ENCODE data around the gene CCDC88C. TPM values are rescaled to one million over a fixed set of nuclear protein-coding genes. Genes with fewer than 3 reads are reported as not detected.

CCDC88C gene
- total RNA-seq, 1 experiment from 2014 or later = 19.7 TPM

GRCh38 chr14:91323031-91323430, 94.6 kb downstream of the CCDC88C start:
- peaks cover 5% of the 10 kb centered on the region; the same call in 1 of the 2 replicates for H3K36me3 ChIP-seq (ENCODE audit: low read depth, low read length)
- intact Hi-C loops (cut with micrococcal nuclease) = loop anchor here (1.0 kb wide), 1 partner anchor 95 kb away; no protein-coding TSS in a partner anchor
- H3K9ac ChIP-seq (ENCODE audit: low read length) = no peak overlapping the region
- CTCF ChIA-PET = interaction anchor here (0.6 kb wide), 1 partner anchor 149 kb away, joined by 3 read pairs; no protein-coding TSS in a partner anchor
- TF ChIP-seq EZH2phosphoT487 (IDR thresholded peaks at IDR 0.05; ENCODE audit: borderline replicate concordance, low read length) (no peak), EZH2 (IDR thresholded peaks at IDR 0.05; ENCODE audit: low read length, unreplicated experiment) (no peak), CTCF (conservative IDR thresholded peaks at IDR 0.05; ENCODE audit: low read depth, low read length) (no peak)
- POLR2A ChIA-PET (ENCODE audit: unreplicated experiment) = no interaction called here
- H3K9me3 ChIP-seq (ENCODE audit: low read length) = no peaks in the 10 kb centered on the region
- no peaks in the 10 kb centered on the region for H3K4me1 ChIP-seq (ENCODE audit: insufficient read depth, low read length)
- DNase-seq (no peak), ATAC-seq (no peak)
- no peak overlapping the region for H2AFZ ChIP-seq (ENCODE audit: low read length)
- no peaks in the 10 kb centered on the region for H3K9me2 ChIP-seq (replicated peaks; ENCODE audit: low read length)
- no peak overlapping the region for H3K4me2 ChIP-seq (ENCODE audit: low read length)
- no peaks in the 10 kb centered on the region for H4K20me1 ChIP-seq (ENCODE audit: low read length)
- H3K27me3 ChIP-seq (ENCODE audit: low read length) = no peaks in the 10 kb centered on the region
- H3F3A ChIP-seq (ENCODE audit: low read length, unreplicated experiment) = no peaks in the 10 kb centered on the region
- no TSS peak for BruUV-seq (replicated peaks)
- H3K27ac ChIP-seq (ENCODE audit: low read length) = no peak overlapping the region
- H3K4me3 ChIP-seq (ENCODE audit: low read length) = no peak overlapping the region
- H3K79me2 ChIP-seq (ENCODE audit: low read length) = no peaks in the 10 kb centered on the region

GRCh38 chr14:91322623-91323022, 95.0 kb downstream of the CCDC88C start:
- no peak for TF ChIP-seq EZH2 (IDR thresholded peaks at IDR 0.05; ENCODE audit: low read length, unreplicated experiment)
- no peak for TF ChIP-seq CTCF (conservative IDR thresholded peaks at IDR 0.05; ENCODE audit: low read depth, low read length)
- no peak for TF ChIP-seq EZH2phosphoT487 (IDR thresholded peaks at IDR 0.05; ENCODE audit: borderline replicate concordance, low read length)
- CTCF ChIA-PET = no interaction called here
- no peaks in the 10 kb centered on the region for H3K9me3 ChIP-seq (ENCODE audit: low read length)
- H3K4me1 ChIP-seq (ENCODE audit: insufficient read depth, low read length) = no peaks in the 10 kb centered on the region; the same call in 1 of the 2 replicates
- no peak for DNase-seq
- H2AFZ ChIP-seq (ENCODE audit: low read length) = no peak overlapping the region
- BruUV-seq (replicated peaks) = no TSS peak
- POLR2A ChIA-PET (ENCODE audit: unreplicated experiment) = no interaction called here
- ATAC-seq = no peak
- H3K4me3 ChIP-seq (ENCODE audit: low read length) = no peak overlapping the region
- no peaks in the 10 kb centered on the region for H4K20me1 ChIP-seq (ENCODE audit: low read length)
- H3K9ac ChIP-seq (ENCODE audit: low read length) = no peak overlapping the region
- no peaks in the 10 kb centered on the region for H3K79me2 ChIP-seq (ENCODE audit: low read length)
- H3K36me3 ChIP-seq (ENCODE audit: low read depth, low read length) = peaks cover 5% of the 10 kb centered on the region; the same call in 1 of the 2 replicates
- H3K4me2 ChIP-seq (ENCODE audit: low read length) = no peak overlapping the region
- intact Hi-C loops (cut with micrococcal nuclease) = loop anchor here (1.0 kb wide), 1 partner anchor 96 kb away; no protein-coding TSS in a partner anchor
- H3K9me2 ChIP-seq (replicated peaks; ENCODE audit: low read length) = no peaks in the 10 kb centered on the region
- H3F3A ChIP-seq (ENCODE audit: low read length, unreplicated experiment) = no peaks in the 10 kb centered on the region
- H3K27me3 ChIP-seq (ENCODE audit: low read length) = no peaks in the 10 kb centered on the region
- H3K27ac ChIP-seq (ENCODE audit: low read length) = no peak overlapping the region

GRCh38 chr14:91321131-91321530, 96.5 kb downstream of the CCDC88C start:
- Histone ChIP-seq H4K20me1 (ENCODE audit: low read length) (no peaks in the 10 kb centered on the region), H3K4me1 (ENCODE audit: insufficient read depth, low read length) (no peaks in the 10 kb centered on the region; the same call in 1 of the 2 replicates), H3K9me3 (ENCODE audit: low read length) (no peaks in the 10 kb centered on the region), H2AFZ (ENCODE audit: low read length) (no peak overlapping the region), H3K4me2 (ENCODE audit: low read length) (no peak overlapping the region), H3K36me3 (ENCODE audit: low read depth, low read length) (peaks cover 5% of the 10 kb centered on the region; the same call in 1 of the 2 replicates), H3K79me2 (ENCODE audit: low read length) (no peaks in the 10 kb centered on the region), H3F3A (ENCODE audit: low read length, unreplicated experiment) (no peaks in the 10 kb centered on the region), H3K27me3 (ENCODE audit: low read length) (no peaks in the 10 kb centered on the region), H3K27ac (ENCODE audit: low read length) (no peak overlapping the region), H3K9me2 (replicated peaks; ENCODE audit: low read length) (no peaks in the 10 kb centered on the region), H3K9ac (ENCODE audit: low read length) (no peak overlapping the region), H3K4me3 (ENCODE audit: low read length) (no peak overlapping the region)
- DNase-seq = no peak
- CTCF ChIA-PET = no interaction called here
- POLR2A ChIA-PET (ENCODE audit: unreplicated experiment) = no interaction called here
- ATAC-seq = no peak
- intact Hi-C loops (cut with micrococcal nuclease) = no loop called here
- BruUV-seq (replicated peaks) = no TSS peak
- no peak for TF ChIP-seq CTCF (conservative IDR thresholded peaks at IDR 0.05; ENCODE audit: low read depth, low read length)
- no peak for TF ChIP-seq EZH2 (IDR thresholded peaks at IDR 0.05; ENCODE audit: low read length, unreplicated experiment)
- TF ChIP-seq EZH2phosphoT487 (IDR thresholded peaks at IDR 0.05; ENCODE audit: borderline replicate concordance, low read length) = no peak

Data from PC-3 (cell line).